HUES6 (cell line): ENCODE results near the gene EIF4E1B.
"Not testable (repeated sequence)": the region's sequence is repeated elsewhere in the genome, so short reads cannot be mapped to it uniquely, and the experiment has no call there.

ENCODE experiments used
- H3K27ac ChIP-seq: 2 replicates; pipeline ENCODE4 v1.7.0; 2013; ENCODE audit warnings: low read depth, mild to moderate bottlenecking, low read length, inconsistent platforms
- H3K27me3 ChIP-seq: 2 replicates; pipeline ENCODE4 v1.6.1; 2013; ENCODE audit warnings: low read length; ENCODE audit not compliant: control insufficient read depth, insufficient read depth
- H3K36me3 ChIP-seq: 2 replicates; pipeline ENCODE4 v1.6.1; 2013; ENCODE audit warnings: low read length; ENCODE audit not compliant: control insufficient read depth, insufficient read depth
- H3K4me1 ChIP-seq: 2 replicates; pipeline ENCODE4 v1.6.1; 2013; ENCODE audit warnings: low read length; ENCODE audit not compliant: control insufficient read depth, insufficient read depth
- H3K4me3 ChIP-seq: 2 replicates; pipeline ENCODE4 v1.5.1; 2013; ENCODE audit warnings: low read depth, low read length
- H3K9ac ChIP-seq: one replicate; pipeline ENCODE4 v1.6.1; 2013; ENCODE audit warnings: mild to moderate bottlenecking, low read length
- H3K9me3 ChIP-seq: 2 replicates; pipeline ENCODE4 v1.6.1; 2013; ENCODE audit warnings: low read depth, low read length; ENCODE audit not compliant: control insufficient read depth, insufficient read depth

The EIF4E1B gene

GRCh38 chr5:176629853-176630680, at the start of gene EIF4E1B, which contains the start of gene SNCB:
Gene EIF4E1B (plus strand): TSS chr5:176630675. CDS start chr5:176642788, 12,113 bp downstream.
Gene SNCB (minus strand): TSS chr5:176630534. CDS start chr5:176629654, 880 bp downstream.
- peaks cover 67% of the 10 kb centered on the region for H3K27me3 ChIP-seq
- no peak within 1 kb of the TSS for H3K27ac ChIP-seq
- peaks cover 19% of the 10 kb centered on the region for H3K4me1 ChIP-seq
- H3K36me3 ChIP-seq: no peaks in the 10 kb centered on the region
- peak within 1 kb of the TSS; percentile 88 for H3K4me3 ChIP-seq
- peak within 1 kb of the TSS; percentile 13 for H3K9ac ChIP-seq
- H3K9me3 ChIP-seq: no peaks in the 10 kb centered on the region

GRCh38 chr5:176581361-176581760, 49.1 kb upstream of the EIF4E1B start:
- Histone ChIP-seq H3K36me3 (no peaks in the 10 kb centered on the region), H3K9ac (no peak overlapping the region), H3K4me1 (no peaks in the 10 kb centered on the region), H3K27me3 (no peaks in the 10 kb centered on the region), H3K27ac (no peak overlapping the region), H3K9me3 (peaks cover 11% of the 10 kb centered on the region), H3K4me3 (no peak overlapping the region)

GRCh38 chr5:176583076-176583475, 47.4 kb upstream of the EIF4E1B start:
- H3K4me3 ChIP-seq: no peak overlapping the region
- no peak overlapping the region for H3K27ac ChIP-seq
- no peaks in the 10 kb centered on the region for H3K4me1 ChIP-seq
- H3K9ac ChIP-seq: no peak overlapping the region
- H3K27me3 ChIP-seq: no peaks in the 10 kb centered on the region
- H3K9me3 ChIP-seq: peaks cover 11% of the 10 kb centered on the region
- H3K36me3 ChIP-seq: no peaks in the 10 kb centered on the region

GRCh38 chr5:176587398-176587797, 43.1 kb upstream of the EIF4E1B start:
- Histone ChIP-seq H3K27ac (no peak overlapping the region), H3K36me3 (no peaks in the 10 kb centered on the region), H3K4me3 (no peak overlapping the region), H3K4me1 (no peaks in the 10 kb centered on the region), H3K27me3 (0 out of 2 replicates have a peak, but pooled peaks cover 3% of the 10 kb centered on the region), H3K9me3 (peaks cover 24% of the 10 kb centered on the region), H3K9ac (no peak overlapping the region)

- peaks cover 28% of the 10 kb centered on the region for H3K9me3 ChIP-seq
- no peak overlapping the region for H3K4me3 ChIP-seq
- no peaks in the 10 kb centered on the region for H3K36me3 ChIP-seq
- H3K27me3 ChIP-seq: peaks cover 3% of the 10 kb centered on the region; the same call in 1 of the 2 replicates
- no peak overlapping the region for H3K27ac ChIP-seq
- H3K4me1 ChIP-seq: no peaks in the 10 kb centered on the region
- no peak overlapping the region for H3K9ac ChIP-seq
These were observed 42.2 kb upstream of the EIF4E1B start for GRCh38 chr5:176588297-176588696.

- H3K9me3 ChIP-seq: peaks cover 28% of the 10 kb centered on the region
- H3K4me1 ChIP-seq: no peaks in the 10 kb centered on the region
- no peak overlapping the region for H3K9ac ChIP-seq
- no peaks in the 10 kb centered on the region for H3K36me3 ChIP-seq
- no peak overlapping the region for H3K27ac ChIP-seq
- H3K27me3 ChIP-seq: peaks cover 3% of the 10 kb centered on the region; the same call in 1 of the 2 replicates
- H3K4me3 ChIP-seq: no peak overlapping the region
These were observed 41.3 kb upstream of the EIF4E1B start for GRCh38 chr5:176589039-176589769.

GRCh38 chr5:176590035-176590717, 40.3 kb upstream of the EIF4E1B start:
- no peak overlapping the region for H3K27ac ChIP-seq
- H3K9ac ChIP-seq: no peak overlapping the region
- H3K36me3 ChIP-seq: no peaks in the 10 kb centered on the region

GRCh38 chr5:176591667-176592066, 38.8 kb upstream of the EIF4E1B start:
- peaks cover 21% of the 10 kb centered on the region for H3K27me3 ChIP-seq
- not testable (repeated sequence) for H3K4me3 ChIP-seq, H3K36me3 ChIP-seq, H3K9ac ChIP-seq, H3K27ac ChIP-seq, H3K4me1 ChIP-seq
- H3K9me3 ChIP-seq: peaks cover 16% of the 10 kb centered on the region

More at GRCh38 chr5:176590035-176590717, 40.3 kb upstream of the EIF4E1B start:
- H3K27me3 ChIP-seq: peaks cover 7% of the 10 kb centered on the region; the same call in 1 of the 2 replicates
- H3K4me3 ChIP-seq: no peak overlapping the region
- peaks cover 20% of the 10 kb centered on the region for H3K9me3 ChIP-seq
- H3K4me1 ChIP-seq: no peaks in the 10 kb centered on the region

GRCh38 chr5:176592573-176592972, 37.9 kb upstream of the EIF4E1B start:
- H3K4me1 ChIP-seq: no peaks in the 10 kb centered on the region
- peaks cover 16% of the 10 kb centered on the region for H3K9me3 ChIP-seq
- H3K27me3 ChIP-seq: peaks cover 23% of the 10 kb centered on the region
- H3K27ac ChIP-seq: no peak overlapping the region
- no peak overlapping the region for H3K9ac ChIP-seq
- H3K36me3 ChIP-seq: no peaks in the 10 kb centered on the region
- no peak overlapping the region for H3K4me3 ChIP-seq

GRCh38 chr5:176593273-176593869, 37.1 kb upstream of the EIF4E1B start:
- peaks cover 24% of the 10 kb centered on the region for H3K27me3 ChIP-seq

More at GRCh38 chr5:176593273-176593869, 37.1 kb upstream of the EIF4E1B start:
- Histone ChIP-seq H3K9me3 (peaks cover 16% of the 10 kb centered on the region), H3K4me1 (no peaks in the 10 kb centered on the region), H3K36me3 (peaks cover 2% of the 10 kb centered on the region; the same call in 1 of the 2 replicates), H3K9ac (no peak overlapping the region), H3K4me3 (no peak overlapping the region), H3K27ac (no peak overlapping the region)
